Muscle of leg (tissue), 11 donors: Measurements from ENCODE around the gene FBXW11. TPM values are rescaled to one million over a fixed set of nuclear protein-coding genes. Genes with fewer than 3 reads are reported as not detected.

Source experiments
- DNase-seq: peaks from one replicate; pipeline ENCODE4 v3.0.0; 2013
- H3K27ac ChIP-seq: one replicate; pipeline ENCODE4 v1.5.1; 2013; ENCODE audit warnings: mild to moderate bottlenecking, low read length, control low read depth
- H3K27me3 ChIP-seq: one replicate; pipeline ENCODE4 v1.6.1; 2013; ENCODE audit warnings: low read length; ENCODE audit not compliant: control insufficient read depth, insufficient read depth
- H3K36me3 ChIP-seq: one replicate; pipeline ENCODE4 v1.6.1; 2013; ENCODE audit warnings: low read length; ENCODE audit not compliant: control insufficient read depth, insufficient read depth
- H3K4me1 ChIP-seq: one replicate; pipeline ENCODE4 v1.6.1; 2013; ENCODE audit warnings: low read length; ENCODE audit not compliant: control insufficient read depth, insufficient read depth
- H3K4me3 ChIP-seq: one replicate; pipeline ENCODE4 v1.5.1; 2013; ENCODE audit warnings: low read length, control low read depth
- H3K9me3 ChIP-seq: replicated peaks from 2 replicates; pipeline ENCODE4 v1.6.1; 2013; ENCODE audit warnings: low read depth, low read length; ENCODE audit not compliant: control insufficient read depth
- WGBS: methylation state at CpG from one replicate; pipeline ENCODE4 v1.1.5; 2013; ENCODE audit warnings: missing lambda C conversion rate; ENCODE audit not compliant: insufficient coverage; 5-methylcytosine and 5-hydroxymethylcytosine counted together
- polyA plus RNA-seq, 8 donors: library from polyadenylated mRNA; unstranded; fragments of 120-200 nt; gene quantifications; one replicate each; pipeline versions ENCODE4 v1.2.1 to v1.2.3, GENCODE V29; 2013; ENCODE audit warnings: inconsistent platforms in 1 of 8, low replicate concordance in 1 of 8; ENCODE audit not compliant: insufficient read length in 8 of 8, insufficient read depth in 1 of 8
- total RNA-seq: library from RNA; stranded (reverse); fragments of 120-200 nt; gene quantifications from one replicate; pipeline ENCODE4 v1.2.4, GENCODE V29; 2013

Gene FBXW11
- total and polyA plus RNA-seq, 9 donors = 28.9 to 45.4 (median 35.9) TPM

GRCh38 chr5:171825051-171825450, 181.4 kb downstream of the FBXW11 start:
- H3K36me3 ChIP-seq = no peaks in the 10 kb centered on the region
- H3K27me3 ChIP-seq = no peaks in the 10 kb centered on the region
- H3K9me3 ChIP-seq = no peaks in the 10 kb centered on the region
- no peak for DNase-seq
- WGBS = 80% methylated on average over 1 of the region's 3 CpGs
- no peak overlapping the region for H3K27ac ChIP-seq
- no peaks in the 10 kb centered on the region for H3K4me1 ChIP-seq
- no peak overlapping the region for H3K4me3 ChIP-seq

- Histone ChIP-seq H3K27me3 (no peaks in the 10 kb centered on the region), H3K9me3 (no peaks in the 10 kb centered on the region), H3K4me1 (no peaks in the 10 kb centered on the region), H3K4me3 (no peak overlapping the region), H3K27ac (no peak overlapping the region), H3K36me3 (no peaks in the 10 kb centered on the region)
- WGBS = 68% methylated on average over 5 of the region's 5 CpGs
- DNase-seq = no peak
Measured at GRCh38 chr5:171823269-171823668, 183.2 kb downstream of the FBXW11 start.

GRCh38 chr5:171821286-171821685, 185.2 kb downstream of the FBXW11 start:
- WGBS = no CpG with 5 or more reads among the region's 4 CpGs

GRCh38 chr5:171820561-171820960, 185.9 kb downstream of the FBXW11 start:
- no peak for DNase-seq
- Histone ChIP-seq H3K27me3 (no peaks in the 10 kb centered on the region), H3K9me3 (no peaks in the 10 kb centered on the region), H3K4me3 (no peak overlapping the region), H3K36me3 (no peaks in the 10 kb centered on the region), H3K27ac (no peak overlapping the region), H3K4me1 (no peaks in the 10 kb centered on the region)
- WGBS = 95% methylated on average over 5 of the region's 11 CpGs

More at GRCh38 chr5:171821286-171821685, 185.2 kb downstream of the FBXW11 start:
- H3K36me3 ChIP-seq = no peaks in the 10 kb centered on the region
- no peaks in the 10 kb centered on the region for H3K9me3 ChIP-seq
- DNase-seq = no peak
- no peak overlapping the region for H3K27ac ChIP-seq
- H3K27me3 ChIP-seq = no peaks in the 10 kb centered on the region
- H3K4me3 ChIP-seq = no peak overlapping the region
- H3K4me1 ChIP-seq = no peaks in the 10 kb centered on the region

GRCh38 chr5:171816666-171817065, 189.8 kb downstream of the FBXW11 start:
- Histone ChIP-seq H3K4me1 (no peaks in the 10 kb centered on the region), H3K4me3 (no peak overlapping the region), H3K36me3 (no peaks in the 10 kb centered on the region), H3K27ac (no peak overlapping the region), H3K9me3 (peaks cover under 1% of the 10 kb centered on the region), H3K27me3 (no peaks in the 10 kb centered on the region)
- WGBS = 60% methylated on average over 1 of the region's 1 CpG
- DNase-seq = no peak

GRCh38 chr5:171813813-171814490, 192.5 kb downstream of the FBXW11 start:
- H3K36me3 ChIP-seq = no peaks in the 10 kb centered on the region
- peaks cover 4% of the 10 kb centered on the region for H3K9me3 ChIP-seq
- no peaks in the 10 kb centered on the region for H3K27me3 ChIP-seq
- H3K27ac ChIP-seq = no peak overlapping the region
- H3K4me1 ChIP-seq = no peaks in the 10 kb centered on the region
- DNase-seq = no peak
- WGBS = 71% methylated on average over 2 of the region's 7 CpGs
- H3K4me3 ChIP-seq = no peak overlapping the region

GRCh38 chr5:171813270-171813669, 193.2 kb downstream of the FBXW11 start:
- WGBS = 92% methylated on average over 2 of the region's 4 CpGs
- Histone ChIP-seq H3K27ac (no peak overlapping the region), H3K36me3 (no peaks in the 10 kb centered on the region), H3K27me3 (no peaks in the 10 kb centered on the region), H3K4me1 (no peaks in the 10 kb centered on the region), H3K9me3 (peaks cover 4% of the 10 kb centered on the region), H3K4me3 (no peak overlapping the region)
- no peak for DNase-seq

Other genes with a start within 250 kb of the FBXW11 start
- not detected for gene SMIM23, start 220.8 kb downstream of the FBXW11 start, total RNA-seq
- gene SMIM23, start 220.8 kb downstream of the FBXW11 start, polyA plus RNA-seq = not detected
- gene STK10, start 181.6 kb upstream of the FBXW11 start, total RNA-seq = 12.5 TPM
- 10 to 100 TPM; 18.2 to 21.9 (median 19.0) TPM for gene STK10, start 181.6 kb upstream of the FBXW11 start, polyA plus RNA-seq
- 0.09 TPM for gene EFCAB9, start 187.5 kb upstream of the FBXW11 start, total RNA-seq
- gene EFCAB9, start 187.5 kb upstream of the FBXW11 start, polyA plus RNA-seq = under 1 TPM in 1 of 8 donors, not detected in 7; 0.15 TPM